Adipose tissue (tissue), 3 donors: ENCODE results near the gene POLR3H. TPM values are rescaled to one million over a fixed set of nuclear protein-coding genes. Genes with fewer than 3 reads are reported as not detected.

Experiments
- H3K27ac ChIP-seq: one replicate; pipeline ENCODE4 v1.5.1; 2013; ENCODE audit warnings: low read depth, low read length
- WGBS, 3 donors: extraction: QIAGEN DNeasy Blood & Tissue Kit; methylation state at CpG; one replicate each; pipeline ENCODE4 v1.1.7; 2013; 5-methylcytosine and 5-hydroxymethylcytosine counted together
- polyA plus RNA-seq, 3 donors: library from polyadenylated mRNA; stranded (reverse); fragments of 200-250 nt; gene quantifications; one replicate each; pipeline ENCODE4 v1.2.3, GENCODE V29; 2013
- donor health status: healthy with polysubstance abuse.
- donor health status: Bipolar disorder and iron deficiency.
- donor health status: healthy.

POLR3H gene
- polyA plus RNA-seq, 3 donors: 10.4 to 56.0 (median 28.1) TPM

DNA sequence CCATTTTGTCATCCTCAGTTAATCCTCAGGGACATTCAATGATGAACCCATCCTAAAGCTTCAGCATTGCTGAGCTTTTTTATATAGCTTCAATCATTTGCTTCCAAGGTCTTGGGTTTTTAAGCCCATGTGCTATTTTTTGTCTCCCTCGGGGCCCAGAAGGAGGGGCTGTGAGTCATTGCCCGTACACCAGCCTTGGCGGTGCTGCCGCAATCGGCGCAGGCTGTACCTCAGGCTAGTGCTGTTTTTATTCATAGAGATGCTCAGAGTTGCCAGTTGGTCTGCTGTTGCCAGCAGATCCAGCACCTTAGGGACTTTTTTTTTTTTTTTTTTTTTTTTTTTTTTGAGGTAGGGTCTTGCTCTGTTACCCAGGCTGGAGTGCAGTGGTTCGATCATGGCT lies 39.9 kb downstream of the POLR3H start:
- WGBS, 3 donors: 64 to 92% (median 74%) methylated on average over 7 of the region's 7 CpGs
- H3K27ac ChIP-seq: no peak overlapping the region

DNA sequence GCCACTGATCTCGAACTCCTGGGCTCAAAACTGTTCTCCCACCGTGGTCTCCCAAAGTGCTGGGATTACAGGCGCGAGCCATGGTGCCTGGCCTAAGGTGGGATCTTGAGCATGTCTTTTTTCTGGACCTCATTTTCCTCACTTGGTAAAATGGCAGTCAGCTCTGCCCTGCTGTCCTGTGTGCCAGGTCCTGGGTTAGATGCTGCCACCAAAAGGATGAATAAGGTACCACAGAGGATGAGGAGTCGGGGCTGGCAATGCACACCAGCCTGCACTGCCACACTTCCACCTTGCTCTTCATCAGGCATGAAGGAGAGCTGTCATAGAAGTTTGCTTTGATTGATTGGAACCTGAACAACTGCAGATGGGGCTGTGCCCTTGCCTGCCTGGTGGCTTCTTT lies 43.1 kb downstream of the POLR3H start:
- 92 to 94% (median 93%) methylated on average over 5 of the region's 5 CpGs for WGBS, 3 donors
- no peak overlapping the region for H3K27ac ChIP-seq

DNA sequence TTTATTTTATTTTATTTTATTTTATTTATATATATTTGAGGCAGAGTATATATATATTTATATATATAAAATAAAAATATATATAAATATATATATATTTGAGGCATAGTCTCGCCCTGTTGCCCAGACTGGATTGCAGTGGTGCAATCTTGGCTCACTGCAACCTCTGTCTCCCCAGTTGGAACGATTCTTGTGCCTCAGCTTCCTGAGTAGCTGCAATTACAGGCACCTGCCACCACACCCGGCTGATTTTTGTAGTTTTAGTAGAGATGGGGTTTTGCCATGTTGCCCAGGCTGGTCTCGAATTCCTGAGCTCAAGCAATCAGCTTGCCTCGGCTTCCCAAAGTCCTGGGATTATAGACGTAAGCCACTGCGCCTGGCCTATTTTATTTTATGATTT lies 44.0 kb downstream of the POLR3H start:
- H3K27ac ChIP-seq: no peak overlapping the region
- WGBS, 3 donors: 79 to 89% (median 81%) methylated on average over 7 of the region's 7 CpGs

DNA sequence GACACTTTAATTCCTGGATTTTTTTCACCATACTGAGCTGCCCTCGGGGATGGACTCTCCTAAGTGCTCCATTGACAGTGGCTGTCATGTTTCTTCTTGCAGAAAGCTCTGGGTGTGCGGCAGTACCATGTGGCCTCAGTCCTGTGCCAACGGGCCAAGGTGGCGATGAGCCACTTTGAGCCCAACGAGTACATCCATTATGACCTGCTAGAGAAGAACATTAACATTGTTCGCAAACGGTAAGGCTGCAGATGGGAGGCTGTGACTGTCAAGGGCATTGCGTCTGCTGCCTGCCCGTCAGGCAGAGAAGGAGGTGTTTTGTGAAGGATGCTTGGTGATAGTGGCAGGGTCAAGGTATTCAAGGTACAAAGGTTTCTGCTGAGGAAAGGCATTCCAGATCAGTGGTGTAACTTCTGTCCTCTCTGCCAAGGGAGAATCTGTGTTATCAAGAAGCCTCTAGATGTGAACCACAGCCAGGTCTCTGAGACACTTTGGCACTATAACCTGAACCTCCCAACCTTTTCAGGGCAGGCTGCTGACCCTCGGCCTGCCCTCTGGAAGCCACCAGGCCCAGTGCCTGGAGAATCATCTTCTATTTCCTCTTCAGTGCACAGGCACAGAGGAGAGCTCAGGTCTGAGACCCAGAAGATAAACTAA lies 44.5 kb downstream of the POLR3H start:
- H3K27ac ChIP-seq: no peak overlapping the region

DNA sequence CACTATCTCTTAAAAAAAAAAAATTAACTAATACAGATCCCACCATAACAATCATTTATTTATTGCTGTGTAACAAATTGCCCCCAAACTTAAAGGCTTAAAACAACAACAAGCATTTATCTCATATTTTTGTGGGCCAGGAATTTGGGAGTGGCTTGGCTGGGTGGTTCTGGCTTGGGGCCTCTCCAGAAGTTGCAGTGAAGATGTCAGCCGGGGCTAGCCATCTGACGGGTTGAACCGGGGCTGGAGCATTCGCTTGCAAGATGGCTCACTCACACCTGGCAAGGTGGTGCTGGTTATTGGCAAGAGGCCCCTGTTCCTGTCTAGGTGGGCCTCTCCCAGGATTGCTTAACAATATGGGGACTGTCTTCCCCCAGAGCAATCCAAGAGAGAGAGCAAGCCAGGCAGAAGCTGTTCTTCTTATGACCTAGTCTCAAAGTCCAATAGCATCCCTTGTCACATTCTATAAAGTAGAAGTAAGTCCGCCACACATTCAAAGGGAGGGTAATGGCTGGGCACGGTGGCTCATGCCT lies 45.9 kb downstream of the POLR3H start:
- 66 to 77% (median 68%) methylated on average over 6 of the region's 6 CpGs for WGBS, 3 donors

More for the DNA sequence above, 44.5 kb downstream of the POLR3H start:
- 80 to 87% (median 86%) methylated on average over 10 of the region's 10 CpGs for WGBS, 3 donors

DNA sequence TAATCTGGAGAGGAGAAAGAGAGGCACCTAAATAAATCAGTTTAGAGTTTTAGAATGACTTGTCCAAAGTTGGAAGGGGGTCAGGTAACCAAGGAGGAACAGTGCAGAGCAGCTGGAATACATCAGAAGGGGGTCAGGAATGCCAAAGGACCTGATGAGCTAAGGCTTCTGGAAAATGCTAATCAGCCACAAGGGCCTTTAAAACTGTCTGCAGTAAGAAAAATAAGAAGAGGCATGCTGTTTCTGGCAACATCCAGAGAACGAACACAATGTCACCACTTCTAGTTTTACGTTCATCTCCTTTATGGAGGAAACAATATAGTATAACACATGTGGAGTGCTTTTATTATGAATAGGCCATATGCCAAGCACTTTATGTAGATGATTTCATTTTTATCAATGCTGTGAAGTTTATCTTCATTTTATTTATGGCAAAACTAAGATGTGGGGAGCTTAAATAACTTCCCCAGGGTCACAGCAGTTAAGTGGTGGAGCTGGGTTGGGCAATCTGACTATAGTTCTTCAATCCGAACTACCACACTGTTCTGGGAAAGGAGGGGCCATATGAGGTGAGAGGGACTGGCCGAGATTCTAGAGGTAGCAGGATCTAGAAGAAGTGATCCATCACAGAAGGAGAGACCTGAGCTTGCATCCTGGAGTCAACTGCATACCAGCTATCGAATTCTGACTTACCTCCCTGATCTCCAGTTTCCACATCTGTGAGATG lies 52.7 kb downstream of the POLR3H start:
- WGBS, 3 donors: 56 to 80% (median 57%) methylated on average over 5 of the region's 5 CpGs
- no peak overlapping the region for H3K27ac ChIP-seq

More for the DNA sequence above, 45.9 kb downstream of the POLR3H start:
- H3K27ac ChIP-seq: no peak overlapping the region

DNA sequence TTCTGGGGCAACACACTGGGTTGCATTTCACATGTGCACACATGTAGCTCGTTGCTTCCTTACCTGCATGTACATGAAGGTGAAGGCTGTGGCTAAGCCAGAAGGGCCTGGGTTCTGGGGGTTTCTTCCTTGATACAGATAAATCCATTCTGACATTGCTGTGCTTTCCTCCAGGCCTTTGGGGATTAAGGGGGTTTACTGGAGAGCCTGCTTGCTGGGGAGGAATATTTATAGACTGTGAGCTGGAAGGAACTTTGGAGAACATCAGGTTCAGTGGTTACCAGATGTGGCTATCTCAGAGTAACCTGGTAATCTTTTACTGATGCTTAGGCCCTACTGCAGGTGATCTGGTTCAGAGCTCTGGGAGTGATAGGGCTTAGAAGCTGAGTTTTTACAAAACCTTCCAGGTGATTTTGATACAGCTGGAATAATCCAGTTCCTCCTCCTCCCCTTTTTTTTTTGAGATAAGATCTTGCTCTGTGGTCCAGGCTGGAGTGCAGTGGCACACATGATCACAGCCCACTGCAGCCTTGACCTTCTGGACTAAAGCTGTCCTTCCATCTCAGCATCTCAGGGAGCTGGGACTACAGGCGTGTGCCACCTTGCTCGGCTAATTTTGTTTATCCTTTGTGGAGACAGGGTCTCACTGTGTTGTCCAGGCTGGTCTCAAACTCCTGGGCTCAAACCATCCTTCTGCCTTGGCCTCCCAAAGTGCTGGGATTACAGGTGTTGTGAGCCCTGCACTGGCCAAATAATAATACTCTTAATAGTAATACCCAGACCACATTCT lies 55.5 kb downstream of the POLR3H start:
- H3K27ac ChIP-seq: no peak overlapping the region
- WGBS, 3 donors: 75 to 85% (median 82%) methylated on average over 3 of the region's 3 CpGs

DNA sequence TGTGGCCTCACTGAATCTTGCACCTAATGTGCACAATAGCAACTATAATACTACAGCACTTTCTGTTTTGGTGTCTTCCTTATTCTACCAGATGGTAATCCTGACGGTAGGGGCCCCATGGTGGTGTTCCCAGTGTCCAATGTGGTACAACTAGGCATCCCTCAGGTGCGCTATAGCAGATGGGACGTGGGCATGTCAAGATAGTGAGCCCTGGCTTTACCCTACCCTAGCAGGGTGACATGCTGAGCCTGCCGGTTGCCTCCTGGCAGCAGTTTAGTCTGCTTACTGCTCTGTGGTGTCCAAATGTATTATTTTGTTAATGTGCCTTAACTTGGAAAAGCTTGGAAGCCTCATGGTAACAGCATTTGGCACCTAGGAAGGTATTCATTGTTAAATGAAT lies 56.2 kb downstream of the POLR3H start:
- no peak overlapping the region for H3K27ac ChIP-seq
- WGBS, 3 donors: 77 to 91% (median 89%) methylated on average over 4 of the region's 4 CpGs

DNA sequence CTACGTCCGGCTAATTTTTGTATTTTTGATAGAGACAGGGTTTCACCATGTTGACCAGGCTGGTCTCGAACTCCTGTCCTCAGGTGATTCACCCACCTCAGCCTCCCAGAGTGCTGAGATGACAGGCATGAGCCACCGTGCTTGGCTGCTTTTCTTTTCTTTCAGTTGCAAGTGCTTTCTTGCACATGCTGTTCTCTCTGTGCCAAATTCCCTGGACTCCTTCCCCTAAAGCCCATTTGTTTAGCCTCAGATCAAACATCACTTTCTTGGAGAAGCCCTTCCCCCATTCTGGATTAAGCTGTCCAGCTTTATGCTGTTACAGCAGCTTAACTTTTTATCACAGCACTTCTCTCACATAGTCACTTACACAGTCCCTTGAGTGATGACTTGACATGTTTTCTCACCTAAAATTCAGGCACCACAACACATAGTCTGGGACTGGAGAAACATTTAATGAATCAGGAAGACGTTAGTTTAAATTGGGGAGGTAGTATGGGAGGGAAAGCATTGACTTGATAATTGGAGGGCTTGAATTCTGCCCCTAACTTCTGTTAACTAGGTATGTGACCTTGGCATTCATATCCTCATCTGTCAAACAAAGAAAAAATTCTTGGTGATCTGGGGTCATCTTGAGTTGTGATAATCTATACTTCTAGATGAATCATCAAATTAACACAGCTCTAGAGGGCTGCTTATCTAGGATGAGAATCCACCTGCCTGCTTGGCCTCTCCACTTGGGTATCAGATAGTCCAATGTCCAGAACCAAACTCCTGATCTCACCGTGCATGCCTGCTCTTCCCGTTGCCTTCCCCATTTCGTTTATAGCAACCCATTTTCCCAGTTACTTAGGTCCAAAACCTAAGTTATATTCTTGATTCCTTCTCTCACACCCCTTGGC lies 57.0 kb downstream of the POLR3H start:
- 67 to 80% (median 80%) methylated on average over 8 of the region's 8 CpGs for WGBS, 3 donors
- no peak overlapping the region for H3K27ac ChIP-seq

DNA sequence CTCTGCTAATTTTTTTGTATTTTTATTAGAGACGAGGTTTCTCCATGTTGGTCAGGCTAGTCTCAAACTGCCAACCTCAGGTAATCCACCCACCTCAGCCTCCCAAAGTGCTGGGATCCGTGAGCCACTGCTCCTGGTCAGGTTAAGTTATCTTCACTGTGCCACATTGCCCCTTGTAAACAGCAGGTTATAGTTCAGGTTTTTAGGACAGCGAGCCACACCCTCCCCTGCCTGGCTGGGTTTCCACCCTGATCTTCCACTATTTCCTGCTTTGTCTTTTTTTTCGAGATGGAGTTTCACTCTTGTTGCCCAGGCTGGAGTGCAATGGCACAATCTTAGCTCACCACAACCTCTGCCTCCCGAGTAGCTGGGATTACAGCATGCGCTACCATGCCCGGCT lies 59.2 kb downstream of the POLR3H start:
- 65 to 77% (median 66%) methylated on average over 6 to 7 of the region's 7 CpGs for WGBS, 3 donors
- no peak overlapping the region for H3K27ac ChIP-seq

DNA sequence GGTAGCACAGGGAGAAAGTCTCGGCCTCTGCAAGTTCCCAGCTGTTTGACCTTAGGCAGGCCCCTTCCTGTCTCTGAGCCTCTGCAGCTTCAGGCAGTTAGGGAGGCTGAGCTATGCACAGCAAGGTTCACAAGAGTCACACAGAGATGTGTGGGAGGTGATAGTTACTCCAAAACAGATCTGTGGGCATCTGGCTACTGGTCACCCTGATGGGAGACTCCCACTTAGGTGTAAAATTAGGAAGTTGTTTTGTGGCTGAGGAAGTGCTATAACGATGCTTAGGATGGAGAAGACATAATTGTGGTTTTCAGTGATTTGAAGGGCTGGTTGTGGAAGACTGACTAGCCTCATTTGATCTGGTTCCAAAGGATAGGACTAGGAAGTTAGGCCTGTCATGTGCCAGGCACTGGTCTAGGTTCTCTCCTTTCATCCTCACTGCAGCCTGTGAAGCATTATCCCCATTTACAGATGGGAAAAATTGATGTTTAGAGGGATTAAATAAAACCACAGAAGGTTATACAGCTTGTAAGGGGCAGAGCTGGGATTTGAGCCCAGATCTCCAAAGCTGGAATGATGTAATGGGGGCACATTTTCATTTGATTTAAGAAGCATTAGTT lies 61.8 kb downstream of the POLR3H start:
- no peak overlapping the region for H3K27ac ChIP-seq
- 41 to 64% (median 47%) methylated on average over 2 of the region's 2 CpGs for WGBS, 3 donors

DNA sequence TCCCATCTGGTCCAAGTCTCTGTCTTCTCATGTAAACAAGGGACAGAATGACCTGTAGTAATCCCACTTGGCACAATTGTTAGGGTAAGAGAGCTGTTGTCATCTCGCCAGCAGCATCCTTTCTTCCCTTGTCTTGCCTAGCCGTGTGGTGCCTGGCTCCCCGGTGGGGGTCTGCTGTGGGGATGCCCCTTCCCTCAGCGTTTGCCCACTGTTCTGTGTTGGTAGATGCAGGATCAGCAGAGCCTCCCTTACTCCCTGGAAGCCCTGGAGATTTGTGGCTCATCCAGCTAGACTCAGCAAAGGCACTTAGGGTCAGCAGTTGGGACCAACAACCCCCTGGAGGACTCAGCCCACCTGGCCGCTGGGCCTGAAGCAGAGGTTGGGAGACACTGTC lies 62.3 kb downstream of the POLR3H start:
- 57 to 62% (median 61%) methylated on average over 5 of the region's 5 CpGs for WGBS, 3 donors
- no peak overlapping the region for H3K27ac ChIP-seq

DNA sequence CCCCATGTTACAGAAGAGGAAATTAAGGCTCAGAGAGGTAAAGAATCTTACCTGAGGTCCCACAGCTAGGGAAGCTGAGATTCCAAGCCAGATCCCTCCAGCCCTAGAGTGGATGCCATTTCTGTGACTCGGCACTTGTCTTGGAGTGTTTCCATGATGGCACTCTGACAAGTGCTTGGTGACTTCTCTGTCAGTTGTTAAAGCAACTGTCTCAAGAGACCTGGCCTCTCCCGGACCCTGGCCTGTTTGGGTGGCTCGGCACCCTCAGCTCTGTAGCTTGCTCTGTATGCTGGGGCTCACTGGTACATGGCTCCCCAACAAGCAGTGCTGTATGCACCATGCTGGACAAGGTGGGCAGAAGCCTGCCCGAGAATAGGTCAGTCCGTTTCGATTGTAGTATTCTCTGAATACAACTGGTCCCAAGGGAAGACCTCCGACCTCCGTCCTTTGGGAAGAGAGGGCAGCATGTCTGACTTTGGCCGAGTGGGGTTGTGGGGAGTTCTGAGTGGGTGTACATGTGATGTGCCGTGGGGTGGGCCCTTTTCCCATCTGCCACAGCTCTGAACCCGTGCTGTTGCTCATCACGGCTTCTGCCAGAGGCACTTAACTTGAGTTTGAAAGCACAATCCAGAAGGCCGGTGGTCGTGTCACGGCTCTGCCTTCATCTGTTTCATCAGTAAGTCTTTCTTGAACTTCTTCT lies 63.0 kb downstream of the POLR3H start:
- H3K27ac ChIP-seq: no peak overlapping the region
- 70 to 80% (median 78%) methylated on average over 15 of the region's 15 CpGs for WGBS, 3 donors

DNA sequence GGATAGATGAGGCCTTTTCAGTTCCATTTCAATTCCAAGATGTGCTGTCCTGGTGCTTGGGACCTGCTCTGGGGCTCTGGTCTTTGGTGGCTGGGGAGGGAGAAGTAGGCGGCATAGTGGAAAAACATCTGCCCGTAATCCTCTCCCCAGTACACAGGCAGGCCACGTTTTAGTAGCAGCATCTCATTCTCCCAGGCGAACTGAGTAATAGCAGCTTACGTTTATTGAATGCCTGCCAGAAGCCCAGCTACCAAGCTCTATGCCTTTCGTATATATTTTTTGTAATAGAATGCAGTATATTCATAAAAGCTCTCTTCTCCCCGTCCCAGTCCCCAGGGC lies 63.9 kb downstream of the POLR3H start:
- no peak overlapping the region for H3K27ac ChIP-seq
- 62 to 73% (median 70%) methylated on average over 7 of the region's 7 CpGs for WGBS, 3 donors

DNA sequence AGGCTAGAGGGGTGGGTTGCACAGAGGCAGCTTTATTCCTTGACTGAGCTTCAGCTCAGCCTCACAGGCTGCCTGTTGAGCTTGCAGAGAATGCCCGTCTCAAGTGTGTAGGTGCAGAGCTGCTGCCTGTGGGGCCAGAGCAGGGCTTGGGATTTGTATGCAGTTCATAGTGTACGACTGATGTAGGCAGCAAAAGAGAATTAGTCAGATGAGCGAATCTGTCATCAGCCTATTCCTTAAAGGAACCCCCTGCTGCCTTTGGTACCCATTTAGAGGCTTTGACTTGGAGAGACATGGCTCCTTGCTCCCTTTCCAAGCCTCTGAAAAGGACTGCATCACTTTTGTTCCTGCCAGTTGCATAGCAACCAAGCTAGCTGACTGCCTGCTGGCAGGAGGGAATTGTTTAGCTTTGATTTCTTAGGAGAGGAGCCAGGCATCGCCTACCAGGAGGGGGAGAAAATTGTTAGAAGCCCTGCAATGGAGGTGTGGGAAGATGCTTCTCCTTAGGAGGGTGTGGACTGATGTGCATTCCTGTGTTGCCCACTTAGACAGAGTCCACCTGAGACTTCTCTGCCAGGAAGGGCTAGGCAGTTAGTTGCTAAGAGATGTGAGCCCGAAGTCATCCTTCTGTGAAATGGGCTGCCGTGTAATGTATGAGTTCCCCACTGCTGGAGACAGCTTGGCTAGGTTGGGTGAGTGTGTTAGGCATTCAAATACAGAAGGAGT lies 64.4 kb downstream of the POLR3H start:
- 80 to 82% (median 81%) methylated on average over 6 of the region's 6 CpGs for WGBS, 3 donors
- H3K27ac ChIP-seq: no peak overlapping the region

DNA sequence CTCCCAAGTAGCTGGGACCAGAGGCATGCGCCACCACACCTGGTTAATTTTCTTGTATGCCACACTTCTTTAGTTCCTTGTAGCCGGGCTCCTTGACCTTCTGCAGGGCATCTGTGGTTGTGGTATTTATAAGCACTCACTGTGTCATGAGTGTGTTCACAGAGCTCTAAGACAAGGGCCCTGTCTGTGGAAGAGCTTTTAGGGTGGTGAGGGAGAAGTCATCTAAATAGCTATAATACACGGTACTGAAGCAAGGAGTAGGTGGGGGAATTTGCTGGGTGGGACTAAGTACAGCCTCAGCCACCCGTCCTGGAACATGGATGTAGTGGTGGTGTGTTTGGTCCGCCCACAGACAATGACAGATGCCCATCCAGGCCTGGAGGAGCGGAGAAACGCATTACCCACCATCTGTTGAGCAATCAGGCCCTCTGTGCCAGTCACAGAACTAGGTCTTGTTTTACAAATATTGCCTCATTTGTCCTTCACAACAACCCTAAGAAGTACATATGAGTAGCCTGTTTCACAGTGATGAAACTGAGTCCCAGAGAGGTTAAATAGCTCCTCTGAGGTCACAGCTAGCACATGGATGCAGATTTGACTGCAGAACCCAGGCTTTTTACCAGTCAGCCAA lies 65.3 kb downstream of the POLR3H start:
- WGBS, 3 donors: 56 to 79% (median 57%) methylated on average over 7 of the region's 7 CpGs
- no peak overlapping the region for H3K27ac ChIP-seq
